SIG-M5 treated with dmso at 0.1 percent for 504 hours (cell line): ENCODE data around the gene ARFRP1.
"Not testable (repeated sequence)": the region's sequence is repeated elsewhere in the genome, so short reads cannot be mapped to it uniquely, and the experiment has no call there.

ENCODE experiments used
- DNase-seq: peaks from one replicate; lab custom pipeline; 2025; ENCODE audit not compliant: unreplicated experiment; lab: John Stamatoyannopoulos, UW

Gene ARFRP1

GRCh38 chr20:63678667-63679465 is 28.9 kb downstream of the ARFRP1 start:
- no peak for DNase-seq

- no peak for DNase-seq
Observed at GRCh38 chr20:63678071-63678470, 29.7 kb downstream of the ARFRP1 start.

DNA sequence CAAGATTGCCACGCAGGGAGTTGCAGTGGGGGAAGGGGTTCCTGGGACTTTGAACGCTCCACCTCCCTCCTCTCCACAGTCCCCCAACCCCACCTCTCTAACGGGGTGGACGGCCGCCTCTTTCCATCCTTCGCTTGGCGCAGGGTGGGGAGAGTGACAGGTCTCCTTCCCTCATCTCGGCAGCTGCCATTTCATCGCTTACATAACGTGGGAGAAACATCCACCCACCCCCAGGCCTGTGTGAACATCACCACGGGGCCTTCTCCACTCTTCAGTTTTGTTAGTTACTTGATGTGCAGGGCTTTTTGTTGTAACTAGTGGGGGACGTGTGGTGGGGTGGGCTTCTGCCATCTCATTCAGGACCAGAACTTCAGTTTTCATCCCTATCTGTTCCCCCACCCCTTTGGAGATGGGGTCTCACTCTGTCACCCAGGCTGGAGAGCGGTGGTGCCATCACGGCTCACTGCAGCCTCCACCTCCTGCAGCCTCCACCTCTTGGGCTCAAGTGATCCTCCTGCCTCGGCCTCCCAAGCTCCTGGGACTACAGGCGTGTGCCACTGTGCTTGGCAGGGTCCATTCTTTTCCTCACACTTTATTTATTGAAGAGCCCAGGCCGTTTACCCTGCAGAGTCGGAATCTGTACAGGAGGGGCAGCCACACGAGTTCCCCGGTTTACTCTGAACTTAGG is 32.0 kb downstream of the ARFRP1 start:
- no peak for DNase-seq

- no peak for DNase-seq
Observed at GRCh38 chr20:63673951-63674350, 33.8 kb downstream of the ARFRP1 start.

DNA sequence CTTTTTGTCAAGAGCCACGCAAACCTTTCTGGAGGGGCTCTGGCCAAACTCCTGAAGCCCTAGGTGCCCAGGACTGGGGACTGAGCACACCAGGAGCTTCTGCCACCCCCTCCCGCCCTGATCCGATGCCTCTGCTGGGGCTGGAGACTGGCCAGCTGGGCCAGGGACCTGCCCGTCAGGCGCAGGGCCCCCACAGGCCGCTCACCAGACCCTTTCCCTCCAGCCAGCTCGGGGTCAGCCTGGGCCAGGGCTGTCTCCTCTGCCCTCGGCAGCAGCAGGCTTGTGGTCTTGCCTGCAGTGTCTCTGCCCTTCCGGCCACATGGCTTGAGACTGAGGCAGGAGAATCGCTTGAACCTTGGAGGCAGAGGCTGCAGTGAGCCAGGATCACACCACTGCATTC is 35.1 kb downstream of the ARFRP1 start:
- no peak for DNase-seq

- not testable (repeated sequence) for DNase-seq
Observed at GRCh38 chr20:63671695-63672094, 36.1 kb downstream of the ARFRP1 start.

GRCh38 chr20:63668351-63668750 is 39.4 kb downstream of the ARFRP1 start:
- DNase-seq, result no peak

GRCh38 chr20:63667858-63668257 is 39.9 kb downstream of the ARFRP1 start:
- DNase-seq, result no peak

- DNase-seq, result no peak
Observed at GRCh38 chr20:63665708-63666107, 42.1 kb downstream of the ARFRP1 start.

- peak; percentile 26 for DNase-seq
Observed at GRCh38 chr20:63664861-63665594, 42.7 kb downstream of the ARFRP1 start.

DNA sequence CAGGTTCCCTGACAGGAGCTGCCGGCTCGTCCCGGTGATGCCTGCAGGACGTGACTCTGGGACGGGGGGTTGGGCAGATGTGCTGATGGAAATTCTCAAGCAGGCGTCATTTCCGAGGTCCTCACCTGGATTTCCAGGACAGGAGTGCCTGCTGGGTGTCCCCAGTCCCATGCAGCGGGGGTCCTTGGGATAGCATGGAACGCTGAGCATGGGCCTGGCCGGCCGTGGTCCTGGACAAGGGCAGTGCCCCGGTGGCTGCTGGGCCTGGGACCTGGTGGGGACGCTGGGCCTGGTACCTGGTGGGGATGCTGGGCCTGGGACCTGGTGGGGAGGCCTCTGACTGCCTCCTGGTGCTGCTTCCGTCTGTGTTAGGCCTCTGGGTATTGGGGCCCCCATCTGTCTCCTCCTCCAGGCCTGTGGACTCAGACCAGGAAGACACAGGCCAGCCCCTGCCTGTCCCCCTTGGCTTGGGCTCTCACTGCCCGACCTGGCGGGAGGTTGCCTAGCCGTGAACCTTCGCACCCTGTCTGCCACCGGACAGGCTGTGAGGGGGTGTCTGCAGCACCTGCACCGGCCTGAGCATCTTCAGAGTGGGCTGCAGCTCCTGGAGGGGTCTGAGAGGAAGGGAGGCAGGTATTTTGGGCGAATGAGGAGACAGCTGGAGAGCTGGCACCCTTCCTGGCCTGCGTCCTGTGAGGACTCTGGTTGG is 43.5 kb downstream of the ARFRP1 start:
- no peak for DNase-seq

DNA sequence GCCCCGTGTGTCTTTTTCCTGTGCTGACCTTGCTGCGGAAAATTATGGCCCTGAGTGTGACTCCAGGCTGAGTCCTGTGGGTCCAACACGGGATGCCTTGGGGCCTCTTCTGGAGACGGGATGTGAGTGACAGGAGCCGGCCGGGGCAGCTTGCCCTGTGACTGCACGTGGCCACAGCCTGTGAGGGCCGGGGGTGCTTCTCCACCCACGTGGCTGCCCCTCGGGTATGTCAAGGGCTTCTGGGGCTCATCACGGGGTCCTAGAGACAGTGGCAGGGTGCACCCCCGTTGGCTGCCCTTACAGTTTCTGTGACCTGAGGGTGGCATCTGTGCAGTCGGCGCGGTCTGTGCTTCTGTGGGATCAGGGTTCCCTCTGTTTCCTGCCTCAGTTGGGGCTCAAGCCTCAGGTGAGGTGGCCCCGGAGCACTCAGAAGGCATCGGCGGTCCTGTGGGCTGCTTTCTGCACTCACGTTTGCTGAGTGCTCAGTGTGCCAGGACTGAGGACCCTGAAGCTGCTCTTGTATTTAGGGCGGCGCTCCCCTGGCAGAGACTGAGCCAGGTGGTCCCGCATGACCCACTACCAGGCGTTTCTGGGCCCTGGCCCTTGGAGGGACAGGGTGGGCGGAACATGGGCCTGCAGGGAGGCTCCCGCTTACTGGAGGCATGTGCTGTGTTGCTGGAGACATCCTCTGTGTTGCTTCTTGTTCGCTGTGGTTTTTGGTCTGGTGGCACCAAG is 44.3 kb downstream of the ARFRP1 start:
- no peak for DNase-seq

DNA sequence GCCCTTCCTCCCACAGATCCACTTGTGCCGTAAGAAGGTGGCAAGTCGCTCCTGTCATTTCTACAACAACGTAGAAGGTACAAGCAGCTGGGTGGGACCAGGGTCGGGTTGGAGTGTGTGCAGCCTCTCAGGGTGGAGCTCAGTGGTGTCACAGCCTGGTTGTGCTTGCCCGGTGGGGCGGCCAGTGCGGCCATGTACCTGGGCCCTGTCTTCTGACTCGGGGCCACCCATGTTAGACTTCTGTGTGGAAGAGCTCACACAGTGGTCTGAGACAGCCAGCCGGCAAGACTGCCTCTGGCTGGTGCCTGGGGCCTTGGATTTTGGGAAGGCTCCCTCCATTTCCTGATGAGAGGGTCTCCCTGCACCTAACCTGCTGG is 45.0 kb downstream of the ARFRP1 start:
- no peak for DNase-seq

- DNase-seq, result no peak
Observed at GRCh38 chr20:63661959-63662812, 45.6 kb downstream of the ARFRP1 start.

- DNase-seq, result no peak
Observed at GRCh38 chr20:63661108-63661507, 46.7 kb downstream of the ARFRP1 start.

GRCh38 chr20:63660622-63661021 is 47.2 kb downstream of the ARFRP1 start:
- no peak for DNase-seq

GRCh38 chr20:63660174-63660573 is 47.6 kb downstream of the ARFRP1 start:
- DNase-seq, result not testable (repeated sequence)

DNA sequence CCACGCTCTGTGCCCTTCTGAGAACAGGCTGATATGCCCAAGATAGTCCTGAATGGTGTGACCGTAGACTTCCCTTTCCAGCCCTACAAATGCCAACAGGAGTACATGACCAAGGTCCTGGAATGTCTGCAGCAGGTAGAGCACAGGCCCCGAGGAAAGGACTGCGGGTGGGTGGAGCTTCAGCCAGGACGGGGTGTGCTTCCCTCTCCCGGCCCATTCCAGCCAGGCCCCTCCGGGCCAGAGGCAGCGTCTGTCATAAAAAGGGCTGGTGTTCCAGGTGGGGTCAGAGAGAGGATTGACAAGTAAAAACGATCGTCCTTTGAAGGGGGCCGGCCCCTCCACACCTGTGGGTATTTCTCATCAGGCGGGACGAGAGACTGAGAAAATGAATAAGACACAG is 48.4 kb downstream of the ARFRP1 start:
- DNase-seq, result no peak

DNA sequence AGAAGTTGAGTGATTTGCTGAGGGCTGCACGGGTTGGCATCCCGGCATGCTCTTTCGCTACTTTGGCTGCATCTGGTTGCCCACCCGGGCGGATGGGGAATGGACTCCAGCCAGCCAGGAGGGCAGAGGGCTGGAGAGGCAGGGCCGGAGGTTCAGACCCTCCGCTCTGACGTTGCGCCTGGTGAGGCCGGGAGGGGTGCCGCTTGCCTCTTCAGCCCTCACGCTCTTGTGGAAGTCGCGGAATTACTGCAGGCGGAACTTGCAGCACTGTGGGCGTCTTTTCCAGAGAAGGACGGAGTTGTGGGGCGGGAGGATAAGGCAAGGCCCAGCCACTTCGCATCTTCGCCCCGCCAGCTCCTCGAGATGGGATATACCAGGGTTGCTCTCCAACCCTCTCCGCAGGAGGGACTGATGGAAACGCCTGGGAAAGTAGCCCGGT is 49.0 kb downstream of the ARFRP1 start:
- DNase-seq, result peak; percentile 41
